OCI-LY3 (cell line): ENCODE data around the gene HOXA5.

ENCODE experiments used
- H2AFZ ChIP-seq: fragments of 200-600, 300-600 bp; shearing (Covaris generic); 2 replicates; pipeline ENCODE4 v1.6.0; 2014; ENCODE audit warnings: antibody characterized with exemption, low read depth, low read length
- H3K27ac ChIP-seq: fragments of 200-600, 300-600 bp; sonication (generic); 2 replicates; pipeline ENCODE4 v1.5.1; 2014; ENCODE audit warnings: mild to moderate bottlenecking, low read length, moderate library complexity, mixed read lengths
- H3K27me3 ChIP-seq: fragments of 200-600, 300-600 bp; sonication (generic); 2 replicates; pipeline ENCODE4 v1.6.1; 2014; ENCODE audit warnings: low read depth, low read length, mixed read lengths
- H3K36me3 ChIP-seq: fragments of 200-600, 300-600 bp; sonication (generic); replicated peaks from 2 replicates; pipeline ENCODE3; 2014; ENCODE audit warnings: low read depth, low read length, mixed read lengths
- H3K4me1 ChIP-seq: fragments of 300-600, 200-600 bp; sonication (generic); 2 replicates; pipeline ENCODE4 v1.6.1; 2014; ENCODE audit warnings: low read length, mixed read lengths
- H3K4me2 ChIP-seq: fragments of 200-600, 300-600 bp; sonication (generic); 2 replicates; pipeline ENCODE4 v1.6.1; 2014; ENCODE audit warnings: low read length, mixed read lengths
- H3K4me3 ChIP-seq: fragments of 300-600, 200-600 bp; sonication (generic); 2 replicates; pipeline ENCODE4 v1.5.1; 2014; ENCODE audit warnings: antibody characterized with exemption, mild to moderate bottlenecking, low read length, moderate library complexity
- H3K79me2 ChIP-seq: fragments of 300-600, 200-600 bp; shearing (Covaris generic); 2 replicates; pipeline ENCODE4 v1.6.1; 2014; ENCODE audit warnings: mild to moderate bottlenecking, low read length, mixed read lengths
- H3K9ac ChIP-seq: fragments of 300-600, 200-600 bp; shearing (Covaris generic); 2 replicates; pipeline ENCODE4 v1.6.0; 2014; ENCODE audit warnings: mild to moderate bottlenecking, low read length, moderate library complexity
- H3K9me3 ChIP-seq: fragments of 200-600, 300-600 bp; shearing (Covaris generic); 2 replicates; pipeline ENCODE4 v1.6.1; 2014; ENCODE audit warnings: low read length, mixed read lengths; ENCODE audit not compliant: insufficient read depth
- H4K20me1 ChIP-seq: fragments of 200-600, 300-600 bp; sonication (generic); 2 replicates; pipeline ENCODE4 v1.6.1; 2016; ENCODE audit warnings: low read length, mixed read lengths; ENCODE audit not compliant: insufficient read depth
- EZH2phosphoT487 ChIP-seq: fragments of 200-600 bp; shearing (Covaris generic); IDR thresholded peaks from 2 replicates; pipeline ENCODE4 v1.6.1; 2018; ENCODE audit warnings: antibody characterized with exemption, mixed run types, low read depth
- TF ChIP-seq, protein P1 (sequence below): fragments of 200-600, 300-600 bp; sonication (generic); IDR thresholded peaks from 2 replicates; pipeline ENCODE4 v1.5.1; 2014; ENCODE audit warnings: antibody characterized with exemption, low read length, low read depth

The HOXA5 gene

DNA sequence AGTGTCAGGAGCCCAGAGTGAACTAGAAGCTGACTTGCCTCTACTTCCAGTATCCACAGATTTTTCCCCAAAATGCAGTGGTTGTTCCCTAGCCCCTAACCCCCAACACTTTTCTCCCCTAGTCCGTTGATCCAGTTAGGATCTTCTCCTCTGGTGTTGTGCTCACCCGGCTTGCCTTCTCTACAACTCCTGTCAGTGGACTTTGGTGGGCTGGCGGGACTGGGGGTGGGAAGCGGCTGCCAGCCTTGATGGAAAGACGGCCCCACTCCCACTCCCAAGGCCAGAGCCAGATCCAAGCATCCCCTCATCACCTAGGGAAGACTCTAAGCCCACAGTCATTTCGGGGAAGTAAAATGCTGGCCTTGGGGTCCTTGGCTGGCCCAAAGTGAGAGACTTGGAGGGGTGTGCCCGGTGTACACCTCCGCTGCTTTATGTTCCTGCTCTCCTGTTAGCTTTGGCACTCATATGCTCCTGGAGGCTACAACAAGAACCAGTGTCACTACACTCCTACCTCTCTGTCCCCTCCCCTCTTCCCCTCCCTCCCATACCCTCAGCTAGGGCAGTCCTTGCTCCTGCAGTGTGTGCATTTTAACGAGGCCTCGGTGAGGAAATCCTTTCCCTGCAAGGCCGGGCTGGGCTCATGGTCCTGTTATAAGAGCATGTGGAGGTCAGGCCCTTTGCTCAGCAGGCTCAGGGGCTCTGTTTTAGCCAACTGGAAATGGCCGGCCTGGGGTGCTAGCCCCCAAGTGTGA, 31.6 kb upstream of the HOXA5 start:
- no peak overlapping the region for H3K4me3 ChIP-seq
- H3K4me1 ChIP-seq: no peaks in the 10 kb centered on the region
- H3K79me2 ChIP-seq: no peaks in the 10 kb centered on the region
- H2AFZ ChIP-seq: no peak overlapping the region
- TF ChIP-seq EZH2phosphoT487: no peak
- TF ChIP-seq, protein P1, sequence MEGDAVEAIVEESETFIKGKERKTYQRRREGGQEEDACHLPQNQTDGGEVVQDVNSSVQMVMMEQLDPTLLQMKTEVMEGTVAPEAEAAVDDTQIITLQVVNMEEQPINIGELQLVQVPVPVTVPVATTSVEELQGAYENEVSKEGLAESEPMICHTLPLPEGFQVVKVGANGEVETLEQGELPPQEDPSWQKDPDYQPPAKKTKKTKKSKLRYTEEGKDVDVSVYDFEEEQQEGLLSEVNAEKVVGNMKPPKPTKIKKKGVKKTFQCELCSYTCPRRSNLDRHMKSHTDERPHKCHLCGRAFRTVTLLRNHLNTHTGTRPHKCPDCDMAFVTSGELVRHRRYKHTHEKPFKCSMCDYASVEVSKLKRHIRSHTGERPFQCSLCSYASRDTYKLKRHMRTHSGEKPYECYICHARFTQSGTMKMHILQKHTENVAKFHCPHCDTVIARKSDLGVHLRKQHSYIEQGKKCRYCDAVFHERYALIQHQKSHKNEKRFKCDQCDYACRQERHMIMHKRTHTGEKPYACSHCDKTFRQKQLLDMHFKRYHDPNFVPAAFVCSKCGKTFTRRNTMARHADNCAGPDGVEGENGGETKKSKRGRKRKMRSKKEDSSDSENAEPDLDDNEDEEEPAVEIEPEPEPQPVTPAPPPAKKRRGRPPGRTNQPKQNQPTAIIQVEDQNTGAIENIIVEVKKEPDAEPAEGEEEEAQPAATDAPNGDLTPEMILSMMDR: no peak
- no peaks in the 10 kb centered on the region for H3K36me3 ChIP-seq
- H3K9me3 ChIP-seq: no peaks in the 10 kb centered on the region
- no peak overlapping the region for H3K9ac ChIP-seq
- no peak overlapping the region for H3K4me2 ChIP-seq
- H3K27ac ChIP-seq: no peak overlapping the region
- no peaks in the 10 kb centered on the region for H4K20me1 ChIP-seq
- no peaks in the 10 kb centered on the region for H3K27me3 ChIP-seq

DNA sequence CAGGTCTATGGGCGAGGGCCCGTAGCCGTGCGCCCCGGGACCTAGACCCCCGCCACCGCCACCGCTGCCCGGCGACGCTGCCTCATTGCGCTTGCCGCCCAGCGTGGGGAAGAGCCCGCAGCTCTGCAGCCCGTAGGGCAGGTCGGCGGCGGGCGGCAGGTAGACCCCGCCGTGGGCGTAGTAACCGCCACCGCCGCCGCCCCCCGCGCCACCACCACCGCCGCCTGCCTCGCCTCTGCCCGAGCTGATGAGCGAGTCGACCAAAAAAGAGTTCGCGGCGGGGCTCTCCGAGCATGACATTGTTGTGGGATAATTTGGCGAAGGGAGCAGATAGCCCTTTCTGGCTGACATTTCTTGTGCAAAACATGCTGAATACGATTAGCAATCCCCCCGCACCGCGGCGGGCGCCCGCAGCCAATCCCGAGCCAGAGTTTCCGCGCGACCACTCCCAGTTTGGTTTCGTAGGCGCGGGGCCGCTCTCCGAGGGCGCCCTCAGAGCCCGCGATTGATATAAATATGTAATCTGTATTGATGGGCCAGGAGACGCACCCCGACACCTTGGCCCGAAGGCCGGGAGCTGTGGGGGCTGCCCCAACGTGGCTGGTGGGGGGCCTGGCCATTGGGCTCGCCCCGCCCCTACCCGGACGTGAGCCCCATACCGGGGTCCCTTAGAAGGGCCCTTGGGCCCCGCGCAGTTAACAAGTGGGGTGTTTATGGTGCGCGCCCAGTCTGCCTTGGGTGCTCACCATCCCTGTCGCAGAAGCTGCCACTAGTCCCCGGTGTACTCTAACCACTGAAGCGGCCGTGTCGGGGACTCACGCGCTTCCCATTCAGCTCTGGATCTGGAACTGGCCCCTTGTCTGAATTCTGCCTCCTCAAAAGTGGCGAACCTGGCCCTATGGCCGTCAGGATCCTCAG, 30.7 kb upstream of the HOXA5 start, which contains the start of gene HOXA10:
HOXA10 (minus strand) TSS at position 365 of the 918 bp plus-strand sequence; CDS start at position 351, 14 bp downstream.
- Histone ChIP-seq H3K79me2 (no peaks in the 10 kb centered on the region), H3K27me3 (no peaks in the 10 kb centered on the region), H3K4me1 (no peaks in the 10 kb centered on the region), H3K4me2 (no peak within 1 kb of the TSS), H2AFZ (no peak within 1 kb of the TSS), H3K36me3 (no peaks in the 10 kb centered on the region), H4K20me1 (no peaks in the 10 kb centered on the region), H3K9me3 (no peaks in the 10 kb centered on the region), H3K27ac (no peak within 1 kb of the TSS), H3K4me3 (no peak within 1 kb of the TSS), H3K9ac (no peak within 1 kb of the TSS)
- no peak for TF ChIP-seq EZH2phosphoT487
- TF ChIP-seq, protein P1: no peak

DNA sequence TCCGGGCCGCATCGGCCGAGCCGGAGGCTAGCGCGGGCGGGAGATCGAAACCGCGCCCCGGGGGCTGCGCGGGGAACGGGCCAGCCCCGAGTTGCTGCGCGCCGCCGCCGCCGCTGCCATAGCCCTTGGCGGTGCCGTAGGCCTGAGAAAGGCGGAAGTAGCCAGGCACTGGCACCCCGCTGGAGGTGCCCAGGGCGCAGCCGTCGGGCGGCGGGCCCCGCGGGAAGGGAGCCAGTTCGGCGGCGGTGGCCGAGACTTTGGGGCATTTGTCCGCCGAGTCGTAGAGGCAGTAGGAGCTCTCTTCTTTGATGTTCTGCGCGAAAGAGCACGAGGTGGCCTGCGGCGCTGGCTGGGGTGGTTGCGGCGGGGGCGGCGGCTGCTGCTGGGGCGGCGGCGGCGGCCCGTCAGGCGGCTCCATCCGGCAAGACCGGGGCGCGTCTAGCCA, 30.1 kb upstream of the HOXA5 start:
- Histone ChIP-seq H3K4me2 (no peak overlapping the region), H3K27ac (no peak overlapping the region), H3K9ac (no peak overlapping the region), H3K4me3 (no peak overlapping the region), H4K20me1 (no peaks in the 10 kb centered on the region), H3K36me3 (no peaks in the 10 kb centered on the region), H3K4me1 (no peaks in the 10 kb centered on the region), H3K79me2 (no peaks in the 10 kb centered on the region), H3K9me3 (no peaks in the 10 kb centered on the region), H2AFZ (no peak overlapping the region), H3K27me3 (no peaks in the 10 kb centered on the region)
- TF ChIP-seq, protein P1: no peak
- no peak for TF ChIP-seq EZH2phosphoT487
